Stimulated activated CD8-positive, alpha-beta memory T cell treated with anti-CD3 and anti-CD28 coated beads, Interleukin-7, amount 100 ng/mL, for 48 hours (primary cell): ENCODE measurements around the gene C12orf54.
A peak's percentile ranks its signal among the peaks of the same experiment; 100 is the strongest.
"Not testable (repeated sequence)": the region's sequence is repeated elsewhere in the genome, so short reads cannot be mapped to it uniquely, and the experiment has no call there.

Experiments
- DNase-seq, 2 donors: peaks; one replicate each; pipeline ENCODE4 v3.0.0-alpha.2; 2020; ENCODE audit warnings: low read depth in 1 of 2; ENCODE audit errors: extremely low read depth in 1 of 2

Gene C12orf54

DNA sequence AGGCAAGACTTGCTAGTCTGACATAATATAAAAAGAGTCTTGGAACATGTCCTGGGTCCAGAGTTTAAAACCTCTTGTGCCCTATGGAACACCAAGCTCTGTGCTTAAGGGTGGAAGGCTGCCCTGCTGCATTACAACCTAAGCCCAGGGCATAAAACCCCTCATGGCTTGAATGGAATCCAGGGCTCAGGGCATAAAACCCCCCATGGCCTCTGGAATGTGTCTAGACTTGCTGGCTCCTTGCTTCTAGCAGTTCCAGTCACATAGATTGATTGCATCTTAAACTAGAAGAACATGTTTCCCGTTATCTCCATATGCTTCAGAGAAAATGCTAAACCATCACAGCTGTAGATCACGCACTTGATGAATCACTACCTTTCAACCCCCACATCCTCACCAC lies 24.5 kb downstream of the C12orf54 start:
- not testable (repeated sequence) for DNase-seq

- DNase-seq, result no peak
Observed at GRCh38 chr12:48508987-48509386, 26.7 kb downstream of the C12orf54 start.

DNA sequence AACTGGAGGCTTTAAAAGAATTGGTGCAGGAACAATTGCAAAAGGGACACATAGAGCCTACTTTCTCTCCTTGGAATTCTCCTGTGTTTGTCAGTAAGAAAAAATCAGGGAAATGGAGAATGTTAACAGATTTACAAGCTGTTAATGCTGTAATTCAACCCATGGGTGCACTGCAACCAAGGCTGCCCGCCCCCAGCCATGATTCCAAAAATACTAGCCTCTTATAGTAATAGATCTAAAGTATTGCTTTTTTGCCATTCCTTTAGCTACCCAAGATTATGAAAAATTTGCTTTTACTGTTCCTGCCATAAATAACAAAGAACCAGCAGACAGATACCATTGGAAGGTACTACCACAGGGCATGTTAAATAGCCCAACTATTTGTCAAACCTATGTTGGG lies 27.8 kb downstream of the C12orf54 start:
- no peak for DNase-seq

GRCh38 chr12:48512855-48513254 lies 30.6 kb downstream of the C12orf54 start:
- DNase-seq, result no peak

DNA sequence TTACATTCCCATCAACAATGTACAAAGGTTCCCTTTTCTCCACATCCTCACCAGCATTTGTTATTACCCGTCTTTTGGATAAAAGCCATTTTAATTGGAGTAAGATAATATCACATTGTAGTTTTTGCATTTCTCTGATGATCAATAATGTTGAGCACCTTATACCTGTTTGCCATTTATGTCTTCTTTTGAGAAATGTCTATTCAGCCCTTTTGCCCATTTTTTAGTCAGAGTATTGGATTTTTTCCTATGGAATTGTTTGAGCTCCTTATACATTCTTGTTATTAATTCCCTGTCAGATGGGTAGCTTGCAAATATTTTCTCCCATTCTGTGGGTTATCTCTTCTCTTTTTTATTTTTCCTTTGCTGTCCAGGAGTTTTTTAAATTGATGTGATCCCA lies 32.4 kb downstream of the C12orf54 start:
- no peak for DNase-seq

DNA sequence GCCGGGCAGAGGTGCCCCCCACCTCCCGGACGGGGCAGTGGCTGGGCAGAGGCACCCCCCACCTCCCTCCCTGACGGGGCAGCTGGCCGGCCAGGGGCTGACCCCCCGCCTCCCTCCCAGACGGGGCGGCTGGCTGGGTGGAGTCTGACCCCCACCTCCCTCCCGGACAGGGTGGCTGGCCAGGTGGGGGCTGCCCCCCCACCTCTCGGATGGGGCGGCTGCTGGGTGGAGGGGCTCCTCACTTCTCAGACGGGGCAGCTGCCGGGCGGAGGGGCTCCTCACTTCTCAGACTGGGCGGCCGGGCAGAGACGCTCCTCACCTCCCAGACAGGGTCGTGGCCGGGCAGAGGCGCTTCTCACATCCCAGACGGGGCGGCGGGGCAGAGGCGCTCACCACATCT lies 38.1 kb downstream of the C12orf54 start:
- not testable (repeated sequence) for DNase-seq

GRCh38 chr12:48525332-48525731 lies 43.0 kb downstream of the C12orf54 start, which contains the start of gene OR8S1:
Gene OR8S1 (plus strand): TSS chr12:48525632. CDS start chr12:48525632, 0 bp downstream.
- no peak for DNase-seq

DNA sequence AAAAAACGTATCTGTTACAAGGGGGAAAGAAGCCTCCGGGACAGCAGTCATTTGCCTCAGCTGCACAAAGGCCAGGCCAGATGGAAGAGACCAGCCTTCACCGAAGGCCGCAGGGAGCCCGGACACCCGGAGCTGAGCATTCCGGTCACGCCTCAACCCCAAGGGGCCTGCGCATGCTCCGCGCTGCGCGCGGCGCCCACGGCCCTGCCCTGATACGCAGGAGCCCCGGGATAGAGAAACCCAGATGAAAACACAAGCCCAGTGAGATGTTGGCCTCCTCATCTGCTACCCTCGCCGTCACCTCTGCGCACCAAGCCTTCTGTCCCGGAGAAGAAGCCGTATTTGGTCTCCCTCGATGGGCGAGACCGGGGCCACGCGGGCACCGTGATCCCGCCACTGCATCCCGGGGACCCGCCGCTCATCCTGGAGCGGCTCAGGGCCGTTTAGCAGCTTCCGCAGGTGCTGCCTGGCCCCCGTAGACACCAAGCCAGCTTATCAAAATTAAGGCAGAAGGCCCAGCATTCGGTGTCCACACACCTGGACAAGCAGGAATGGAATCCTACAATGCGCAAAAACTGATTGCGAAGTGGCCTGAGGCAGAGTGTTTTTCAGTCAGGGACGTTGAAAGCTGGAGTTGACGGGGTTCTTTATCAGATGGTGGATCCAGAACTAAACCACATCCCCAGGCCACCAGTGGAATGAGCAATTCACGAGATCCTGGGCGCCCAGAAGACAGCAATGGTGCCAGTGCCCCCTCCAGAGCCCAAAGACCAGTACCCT lies 45.8 kb downstream of the C12orf54 start:
- no peak for DNase-seq

DNA sequence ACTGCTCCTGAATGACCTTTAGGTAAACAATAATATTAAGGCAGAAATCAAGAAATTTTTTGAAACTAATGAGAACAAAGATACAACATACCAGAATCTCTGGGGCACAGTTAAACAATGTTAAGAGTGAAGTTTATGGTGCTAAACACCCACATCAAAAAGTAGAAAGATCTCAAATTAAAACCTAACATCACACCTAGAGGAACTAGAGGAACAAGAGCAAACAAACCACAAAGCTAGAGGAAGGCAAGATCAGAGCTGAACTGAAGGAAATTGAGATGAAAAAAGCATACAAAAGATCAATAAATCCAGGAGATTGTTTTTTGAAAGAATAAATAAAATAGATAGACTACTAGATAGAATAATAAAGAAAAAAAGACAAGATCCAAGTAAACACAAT lies 50.3 kb downstream of the C12orf54 start:
- DNase-seq, result no peak

- DNase-seq, result no peak
Observed at GRCh38 chr12:48536602-48537001, 54.3 kb downstream of the C12orf54 start.

- peak in 1 of 2 donors; percentile 26 for DNase-seq
Observed at GRCh38 chr12:48542300-48542928, 60.1 kb downstream of the C12orf54 start.

- DNase-seq, result no peak
Observed at GRCh38 chr12:48545833-48546469, 63.7 kb downstream of the C12orf54 start.
